GM04504 (cell line): ENCODE results near the gene ZMYM4.
"Not testable (repeated sequence)": the region's sequence is repeated elsewhere in the genome, so short reads cannot be mapped to it uniquely, and the experiment has no call there.

Experiments
- DNase-seq: peaks from one replicate; pipeline ENCODE4 v3.0.0-alpha.2; 2012; ENCODE audit warnings: low read depth

Gene ZMYM4

DNA sequence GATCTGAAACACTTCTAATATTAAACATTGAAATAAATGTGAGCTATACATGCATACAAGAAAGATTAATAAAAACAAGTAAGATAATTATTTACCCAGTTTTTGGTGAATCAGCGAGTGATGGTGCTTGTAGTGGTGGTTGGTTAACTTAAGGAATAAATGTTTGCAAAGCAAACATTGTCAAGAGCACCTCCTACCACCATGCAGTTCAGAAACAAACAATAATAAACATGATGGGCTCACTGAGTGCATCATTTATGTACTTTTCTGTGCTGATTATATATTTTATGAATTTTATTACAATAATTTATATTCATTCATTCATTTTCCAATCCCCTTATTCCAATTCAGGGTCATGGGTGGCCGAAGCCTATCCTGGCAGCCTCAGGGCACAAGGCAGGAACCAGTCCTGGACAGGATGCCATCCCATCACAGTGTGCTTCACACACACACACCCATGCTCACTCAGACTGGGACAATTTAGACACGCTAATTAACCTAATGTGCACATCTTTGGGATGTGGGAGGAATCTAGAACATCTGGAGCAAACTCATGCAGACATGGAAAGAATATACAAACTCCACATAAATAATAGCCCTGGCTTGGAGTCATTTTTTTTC lies 57.8 kb downstream of the ZMYM4 start:
- no peak for DNase-seq

DNA sequence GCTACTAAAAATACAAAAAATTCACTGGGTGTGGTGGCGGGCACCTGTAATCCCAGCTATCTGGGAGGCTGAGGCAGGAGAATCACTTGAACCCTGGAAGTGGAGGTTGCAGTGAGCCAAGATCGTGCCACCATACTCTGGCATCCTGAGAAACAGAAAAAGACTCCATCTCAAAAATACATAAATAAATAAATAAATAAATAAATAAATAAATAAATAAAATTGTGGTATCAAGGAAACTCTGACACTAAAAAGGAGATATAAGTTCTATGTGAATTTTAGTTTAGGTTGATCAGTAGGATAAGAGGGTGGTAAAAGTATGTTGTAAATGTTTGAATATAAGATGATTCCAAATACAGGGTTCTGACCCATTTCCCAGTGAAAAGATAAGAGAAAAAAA lies 63.1 kb downstream of the ZMYM4 start:
- DNase-seq: not testable (repeated sequence)

DNA sequence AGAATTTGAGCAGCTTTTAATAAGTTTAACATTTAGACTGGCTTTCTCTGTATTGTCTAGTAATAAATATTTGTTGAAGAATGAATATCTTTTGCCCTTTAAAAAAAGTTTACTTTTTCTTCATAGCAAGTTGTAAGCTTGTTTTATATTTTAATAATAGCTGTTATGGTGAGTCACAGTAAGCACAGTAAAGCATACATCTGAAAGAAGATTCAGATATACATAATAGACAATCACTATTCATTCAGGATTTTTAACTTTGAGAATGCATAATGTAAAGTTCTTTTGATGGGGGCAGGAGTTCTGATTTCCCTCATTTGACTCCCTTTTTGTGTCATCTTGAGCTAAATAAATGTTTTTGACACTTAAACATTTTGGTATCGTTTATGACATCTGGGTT lies 66.0 kb downstream of the ZMYM4 start:
- no peak for DNase-seq

DNA sequence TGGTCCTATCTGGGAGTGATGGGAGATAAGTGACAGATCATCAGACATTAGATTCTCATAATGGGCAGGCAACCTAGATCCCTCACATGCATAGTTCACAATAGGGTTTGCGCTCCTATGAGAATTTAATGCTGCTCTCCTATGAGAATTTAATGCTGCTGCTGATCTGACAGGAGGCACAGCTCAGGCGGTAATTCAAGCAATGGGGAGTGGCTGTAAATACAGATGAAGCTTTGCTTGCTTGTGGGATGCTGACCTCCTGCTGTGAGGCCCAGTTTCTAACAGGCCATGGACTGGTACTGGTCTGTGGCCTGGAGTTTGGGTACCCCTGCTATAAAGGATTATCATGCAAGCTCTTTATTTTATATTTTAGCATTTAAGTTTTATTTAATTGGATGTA lies 72.0 kb downstream of the ZMYM4 start:
- DNase-seq: no peak

- no peak for DNase-seq
Measured at GRCh38 chr1:35345439-35345981, 77.0 kb downstream of the ZMYM4 start.

GRCh38 chr1:35350872-35351271 lies 82.4 kb downstream of the ZMYM4 start:
- no peak for DNase-seq

DNA sequence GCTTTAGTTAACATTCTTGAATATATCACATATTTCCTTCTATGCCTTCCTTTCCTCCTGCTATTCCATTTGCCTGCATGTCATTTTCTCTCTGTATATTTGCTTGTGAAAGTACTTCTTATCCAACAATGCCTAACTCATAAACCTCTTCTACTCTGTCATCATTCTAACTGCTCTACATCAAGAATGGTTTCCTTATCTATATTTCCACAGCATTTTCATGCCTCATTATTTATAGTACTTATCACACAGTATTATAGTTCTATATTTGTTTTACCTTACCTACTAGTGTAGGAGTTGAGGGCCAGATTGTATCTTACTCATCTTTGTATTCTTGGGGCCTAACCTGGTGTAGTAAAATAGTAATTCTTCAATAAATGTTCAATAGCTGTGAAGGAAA lies 91.5 kb downstream of the ZMYM4 start:
- DNase-seq: no peak

DNA sequence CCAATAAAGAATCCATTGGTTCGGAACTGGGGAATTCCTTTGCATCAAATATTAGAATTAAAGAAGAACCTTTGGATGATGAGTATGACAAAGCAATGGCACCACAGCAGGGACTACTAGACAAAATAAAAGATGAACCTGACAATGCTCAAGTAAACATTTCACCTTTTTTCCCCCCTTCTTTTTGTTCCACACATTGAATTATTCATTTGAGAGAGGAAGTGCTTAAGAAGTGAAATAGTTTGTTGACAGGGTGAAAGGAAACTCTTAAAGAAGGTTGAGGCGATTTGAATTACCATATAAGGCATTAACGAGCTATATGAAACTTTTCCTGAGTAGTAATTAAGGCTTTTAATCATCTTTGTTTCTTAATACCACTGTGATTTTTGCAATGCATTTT lies 93.1 kb downstream of the ZMYM4 start:
- no peak for DNase-seq

GRCh38 chr1:35364741-35365140 lies 96.2 kb downstream of the ZMYM4 start:
- DNase-seq: no peak

DNA sequence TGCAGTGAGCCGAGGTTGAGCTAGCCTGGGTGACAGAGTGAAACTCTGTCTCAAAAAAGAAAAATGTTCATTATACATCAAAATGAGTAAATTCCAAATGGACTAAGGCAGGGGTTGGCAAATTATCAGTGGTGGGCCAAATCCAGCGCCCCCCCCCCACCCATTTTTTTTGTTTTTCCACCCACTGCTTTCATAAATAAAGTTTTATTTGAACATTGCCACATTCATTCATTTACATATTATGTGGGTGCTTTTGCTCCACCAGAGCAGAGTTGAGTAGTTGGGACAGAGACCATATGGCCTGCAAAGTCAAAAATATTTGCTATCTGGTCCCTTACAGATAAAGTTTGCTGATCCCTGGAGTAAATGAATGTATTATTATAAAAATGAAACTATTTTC lies 99.4 kb downstream of the ZMYM4 start:
- DNase-seq: no peak

GRCh38 chr1:35369922-35370671 lies 101.6 kb downstream of the ZMYM4 start:
- peak; percentile 59 for DNase-seq

GRCh38 chr1:35371506-35371905 lies 103.0 kb downstream of the ZMYM4 start:
- no peak for DNase-seq

DNA sequence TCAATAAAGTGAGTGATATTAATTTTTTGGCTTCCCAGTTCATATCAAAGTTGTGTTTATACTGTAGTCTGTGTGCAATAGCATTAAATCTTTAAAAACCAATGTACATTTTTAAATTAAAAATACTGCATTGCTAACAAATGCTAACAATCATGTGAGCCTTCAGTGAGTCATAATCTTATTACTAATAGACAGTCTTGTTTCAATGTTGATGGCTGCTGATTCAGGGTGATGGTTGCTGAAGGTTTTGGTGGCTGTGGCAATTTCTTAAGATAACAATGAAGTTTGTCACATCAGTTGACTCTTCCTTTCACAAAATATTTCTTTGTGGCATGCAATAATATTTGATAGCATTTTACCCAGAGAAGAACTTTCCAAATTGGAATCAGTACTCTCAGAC lies 109.0 kb downstream of the ZMYM4 start:
- DNase-seq: peak; percentile 8

DNA sequence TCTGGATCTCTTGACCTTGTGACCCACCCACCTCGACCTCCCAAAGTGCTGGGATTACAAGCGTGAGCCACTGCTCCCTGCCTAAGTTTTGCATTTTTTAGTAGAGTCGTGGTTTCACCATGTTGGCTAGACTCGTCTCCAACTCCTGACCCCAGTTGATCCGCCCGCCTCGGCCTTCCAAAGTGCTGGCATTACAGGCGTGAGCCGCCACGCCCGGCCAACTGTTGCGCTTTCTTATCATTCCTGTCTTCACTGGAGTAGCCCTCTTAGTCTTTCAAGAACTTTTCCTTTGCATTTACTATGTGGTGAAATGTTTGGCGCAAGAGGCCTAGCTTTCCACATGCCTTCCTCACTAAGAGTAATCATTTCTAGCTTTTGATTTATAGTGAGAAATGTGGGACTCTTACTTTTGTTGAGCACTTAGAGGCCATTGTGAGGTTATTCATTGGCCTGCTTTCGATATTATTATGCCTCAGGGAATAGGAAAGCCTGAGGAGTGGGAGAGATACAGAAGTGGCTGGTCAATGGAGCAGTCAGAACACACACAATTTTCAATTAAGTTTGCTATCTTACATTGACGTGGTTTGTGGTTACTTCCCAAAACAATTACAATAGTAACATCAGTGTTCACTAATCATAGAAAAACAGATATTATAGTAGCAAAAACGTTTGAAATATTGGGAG lies 111.0 kb downstream of the ZMYM4 start:
- DNase-seq: no peak

DNA sequence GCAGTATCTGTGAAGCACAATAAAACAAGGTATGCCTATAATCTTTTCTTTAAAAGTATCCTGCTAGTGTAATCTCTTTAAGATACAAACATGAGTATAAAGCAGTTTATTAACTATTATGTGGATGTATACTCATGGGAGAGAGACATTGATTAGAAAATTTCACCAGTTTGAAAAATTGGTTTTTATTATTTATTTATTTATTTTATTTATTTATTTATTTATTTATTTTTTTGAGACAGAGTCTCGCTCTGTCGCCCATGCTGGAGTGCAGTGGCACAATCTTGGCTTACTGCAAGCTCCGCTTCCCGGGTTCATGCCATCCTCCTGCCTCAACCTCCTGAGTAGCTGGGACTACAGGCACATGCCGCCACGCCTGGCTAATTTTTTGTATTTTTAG lies 111.6 kb downstream of the ZMYM4 start:
- DNase-seq: not testable (repeated sequence)

- no peak for DNase-seq
Measured at GRCh38 chr1:35382107-35382506, 113.6 kb downstream of the ZMYM4 start.

DNA sequence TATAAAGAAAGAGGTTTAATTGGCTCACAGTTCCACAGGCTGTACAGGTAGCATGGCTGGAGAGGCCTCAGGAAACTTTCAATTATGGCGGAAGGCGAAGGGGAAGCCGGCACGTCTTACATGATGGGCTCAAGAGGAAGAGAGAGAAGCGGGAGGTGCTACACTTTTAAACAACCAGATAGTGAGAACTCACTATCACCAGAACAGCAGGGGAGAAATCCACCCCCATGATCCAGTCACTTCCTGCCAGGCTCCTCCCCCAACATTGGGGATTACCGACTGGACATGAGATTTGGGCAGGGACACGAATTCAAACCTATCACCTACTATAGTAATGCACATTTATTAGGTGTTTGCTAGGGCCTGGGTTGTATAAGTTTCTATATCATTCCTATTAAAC lies 117.8 kb downstream of the ZMYM4 start:
- no peak for DNase-seq

DNA sequence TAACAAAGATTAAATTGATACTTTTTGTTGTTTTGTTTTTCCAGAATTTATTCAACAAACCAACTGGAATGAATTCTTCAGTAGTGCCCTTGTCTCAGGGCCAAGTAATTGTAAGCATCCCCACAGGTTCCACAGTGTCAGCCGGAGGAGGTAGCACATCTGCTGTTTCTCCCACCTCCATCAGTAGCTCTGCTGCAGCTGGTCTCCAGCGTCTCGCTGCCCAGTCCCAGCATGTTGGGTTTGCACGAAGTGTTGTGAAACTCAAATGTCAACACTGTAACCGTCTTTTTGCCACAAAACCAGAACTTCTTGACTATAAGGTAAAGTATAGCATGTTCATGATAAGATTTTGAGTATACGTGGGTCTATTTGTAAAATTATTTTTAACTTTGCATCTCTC lies 118.5 kb downstream of the ZMYM4 start:
- DNase-seq: no peak

- no peak for DNase-seq
Measured at GRCh38 chr1:35390600-35391494, 122.3 kb downstream of the ZMYM4 start.

- DNase-seq: no peak
Measured at GRCh38 chr1:35394386-35394785, 125.9 kb downstream of the ZMYM4 start.

DNA sequence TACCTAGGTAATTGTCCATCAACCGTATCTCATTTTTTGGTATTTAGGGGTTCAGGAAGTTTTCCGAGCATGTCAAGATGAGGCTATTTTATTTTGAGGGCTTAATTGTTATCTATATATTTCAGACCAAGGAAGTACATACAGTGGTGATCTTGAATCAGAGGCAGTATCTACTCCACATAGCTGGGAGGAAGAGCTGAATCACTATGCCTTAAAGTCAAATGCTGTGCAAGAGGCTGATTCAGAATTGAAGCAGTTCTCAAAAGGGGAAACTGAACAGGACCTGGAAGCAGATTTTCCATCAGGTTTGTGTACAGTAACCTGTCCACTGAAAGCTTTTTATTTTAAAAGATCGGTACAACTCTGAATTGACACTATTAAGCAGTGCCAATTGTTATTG lies 130.2 kb downstream of the ZMYM4 start:
- no peak for DNase-seq

GRCh38 chr1:35401049-35401448 lies 132.5 kb downstream of the ZMYM4 start:
- no peak for DNase-seq
